Caki2 (cell line): ENCODE measurements around the gene TOX3. TPM values are rescaled to one million over a fixed set of nuclear protein-coding genes. Genes with fewer than 3 reads are reported as not detected.
A peak's percentile ranks its signal among the peaks of the same experiment; 100 is the strongest.

Source experiments
- DNase-seq: peaks from one replicate; pipeline ENCODE4 v3.0.0-alpha.2; 2015; ENCODE audit warnings: low read depth
- in situ Hi-C: cut with HindIII; loops from 2 replicates; pipeline ENCODE4 v1.10.0; 2016; ENCODE audit warnings: low sequenced_read_pairs, low pct_unique_long_range_greater_than_20kb, mixed read lengths
- total RNA-seq: library from RNA; depleted of rRNA; stranded (reverse); fragments of >200 nt; shearing (Covaris generic); gene quantifications from 2 replicates; pipeline ENCODE4 v1.2.3, GENCODE V29; 2014; ENCODE audit warnings: low replicate concordance

The TOX3 gene
- total RNA-seq, 1 experiment from 2014 or later: 0.10 TPM

DNA sequence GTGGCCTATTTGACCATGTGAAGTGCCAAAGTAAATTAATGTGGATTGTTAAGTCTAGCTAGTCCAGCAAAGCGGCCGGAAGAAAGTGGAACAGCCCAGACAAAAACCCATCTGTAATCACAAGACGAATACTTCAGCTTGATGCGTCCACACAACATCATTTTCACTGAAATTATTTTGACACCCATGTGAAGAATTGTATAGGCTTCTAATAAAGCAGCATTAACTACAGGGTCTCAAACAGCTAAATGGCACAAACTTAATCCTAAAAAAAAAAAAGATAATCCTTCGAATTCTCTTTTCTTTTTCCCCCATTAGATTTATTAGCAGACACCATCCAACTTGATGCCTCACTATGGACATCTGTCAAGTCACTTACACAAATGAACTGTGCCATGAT lies 73.8 kb downstream of the TOX3 start:
- in situ Hi-C loops: no loop called here
- no peak for DNase-seq

GRCh38 chr16:52471650-52472370 lies 75.1 kb downstream of the TOX3 start:
- in situ Hi-C loops: no loop called here
- DNase-seq: no peak

DNA sequence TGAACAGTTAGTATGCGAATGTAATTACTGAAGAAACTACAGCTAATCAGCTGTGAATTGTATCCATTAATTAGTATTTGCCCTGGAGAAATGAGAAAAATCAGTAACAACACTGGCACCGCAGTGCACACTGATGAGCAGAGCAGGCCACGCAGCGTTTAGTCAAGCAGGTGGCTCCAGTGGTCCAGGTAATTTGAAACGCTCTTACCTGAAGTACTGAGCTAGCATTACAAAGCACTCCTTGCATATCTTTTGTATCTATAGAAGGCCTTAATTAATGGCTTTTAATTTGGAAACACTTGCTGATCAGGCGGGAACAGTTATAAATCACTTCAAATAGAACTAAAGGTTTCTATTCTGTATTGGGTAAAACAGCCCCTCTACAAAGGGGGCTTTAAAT lies 76.4 kb downstream of the TOX3 start:
- DNase-seq: no peak
- in situ Hi-C loops: no loop called here

GRCh38 chr16:52469775-52470174 lies 77.2 kb downstream of the TOX3 start:
- no peak for DNase-seq
- in situ Hi-C loops: no loop called here

GRCh38 chr16:52469091-52469490 lies 77.9 kb downstream of the TOX3 start:
- in situ Hi-C loops: no loop called here
- no peak for DNase-seq

DNA sequence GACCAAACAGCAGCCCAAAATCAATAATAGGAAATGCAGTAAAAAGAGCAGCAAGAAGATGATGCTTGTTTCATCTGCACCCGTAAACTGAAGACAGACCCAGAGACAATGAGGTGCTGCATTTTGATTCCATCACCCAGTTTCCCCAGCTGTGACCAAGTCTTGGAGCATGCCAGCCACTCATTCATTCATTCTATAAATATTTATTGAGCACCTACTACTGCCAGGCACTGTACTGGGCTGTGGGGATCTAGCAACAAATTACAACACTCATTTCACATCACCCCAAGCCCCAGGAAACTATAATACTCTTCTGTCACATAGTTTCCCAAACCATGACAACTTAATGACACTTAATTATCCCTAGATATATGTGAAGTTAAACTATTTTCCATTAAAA lies 79.2 kb downstream of the TOX3 start:
- in situ Hi-C loops: no loop called here
- DNase-seq: no peak

- no peak for DNase-seq
Observed at GRCh38 chr16:52466994-52467393, 79.9 kb downstream of the TOX3 start.

GRCh38 chr16:52465711-52466267 lies 81.2 kb downstream of the TOX3 start:
- no peak for DNase-seq
- in situ Hi-C loops: no loop called here

More at GRCh38 chr16:52466994-52467393, 79.9 kb downstream of the TOX3 start:
- in situ Hi-C loops: no loop called here

GRCh38 chr16:52463904-52464303 lies 83.0 kb downstream of the TOX3 start:
- in situ Hi-C loops: no loop called here
- no peak for DNase-seq

DNA sequence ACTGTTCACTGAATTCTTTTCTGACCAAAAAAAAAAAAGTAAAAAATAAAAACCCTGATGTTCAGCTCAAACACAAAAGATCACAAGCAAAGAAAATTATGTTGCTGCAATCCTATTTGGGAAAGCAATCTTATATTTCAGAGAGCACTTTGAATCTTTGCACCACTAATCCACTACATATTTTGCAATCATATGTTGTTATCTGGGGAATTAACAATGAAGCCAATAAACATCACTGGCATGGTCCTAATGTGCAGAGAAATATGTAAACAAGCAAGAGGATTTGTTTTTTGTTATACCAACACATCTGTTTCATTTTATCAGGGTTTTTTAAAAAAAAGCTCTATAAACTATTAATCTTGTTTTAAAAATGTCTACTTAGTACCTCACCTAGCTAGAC lies 84.1 kb downstream of the TOX3 start:
- in situ Hi-C loops: no loop called here
- DNase-seq: no peak

DNA sequence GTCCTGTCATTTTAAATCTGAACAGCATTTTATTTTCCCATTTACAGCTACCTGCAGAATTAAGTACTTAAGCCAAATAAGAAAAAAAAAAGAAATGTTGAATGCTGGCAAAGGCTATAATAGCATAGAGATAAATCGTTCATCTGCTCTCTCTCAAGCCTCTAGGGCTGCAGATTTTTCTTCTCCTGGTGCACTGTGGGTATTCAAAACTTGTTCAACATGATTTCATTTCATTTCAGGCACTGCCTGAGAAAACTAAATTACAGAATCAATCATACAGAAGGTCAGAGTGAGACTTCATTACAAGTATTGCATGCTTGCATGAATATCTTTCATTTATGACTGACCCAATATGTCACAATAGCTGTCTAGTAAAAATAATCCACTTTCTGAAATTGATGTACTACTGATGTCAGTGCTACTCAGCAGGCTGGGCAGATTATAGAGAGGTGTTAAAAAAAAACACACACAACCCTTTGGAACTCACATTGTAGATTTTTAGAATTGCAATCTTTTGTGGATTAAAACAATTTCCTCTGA lies 86.2 kb downstream of the TOX3 start:
- DNase-seq: no peak
- in situ Hi-C loops: no loop called here

GRCh38 chr16:52456368-52456767 lies 90.6 kb downstream of the TOX3 start:
- DNase-seq: no peak
- in situ Hi-C loops: no loop called here

GRCh38 chr16:52455549-52456277 lies 91.2 kb downstream of the TOX3 start:
- DNase-seq: no peak
- in situ Hi-C loops: no loop called here

DNA sequence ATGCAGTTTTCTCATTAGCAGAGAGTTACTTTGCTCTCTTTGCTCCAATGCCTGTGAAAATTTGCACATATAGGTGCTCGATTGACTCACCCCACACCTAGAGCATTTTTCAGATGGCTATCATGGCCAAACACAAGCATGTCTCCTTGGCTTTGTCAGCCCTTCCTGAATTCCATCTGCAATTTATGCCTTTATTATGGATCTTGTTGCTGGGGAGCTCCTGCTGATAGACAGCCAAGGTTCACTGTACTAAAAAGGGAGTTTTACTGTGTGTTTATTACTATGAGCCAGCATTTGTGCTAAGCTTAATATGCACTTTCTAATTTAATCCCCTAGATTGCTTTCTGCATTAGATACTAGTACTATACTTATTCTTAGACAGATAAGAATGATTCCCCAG lies 93.3 kb downstream of the TOX3 start:
- no peak for DNase-seq
- in situ Hi-C loops: no loop called here

- in situ Hi-C loops: no loop called here
- peak; percentile 28 for DNase-seq
Observed at GRCh38 chr16:52451971-52452421, 94.9 kb downstream of the TOX3 start.

DNA sequence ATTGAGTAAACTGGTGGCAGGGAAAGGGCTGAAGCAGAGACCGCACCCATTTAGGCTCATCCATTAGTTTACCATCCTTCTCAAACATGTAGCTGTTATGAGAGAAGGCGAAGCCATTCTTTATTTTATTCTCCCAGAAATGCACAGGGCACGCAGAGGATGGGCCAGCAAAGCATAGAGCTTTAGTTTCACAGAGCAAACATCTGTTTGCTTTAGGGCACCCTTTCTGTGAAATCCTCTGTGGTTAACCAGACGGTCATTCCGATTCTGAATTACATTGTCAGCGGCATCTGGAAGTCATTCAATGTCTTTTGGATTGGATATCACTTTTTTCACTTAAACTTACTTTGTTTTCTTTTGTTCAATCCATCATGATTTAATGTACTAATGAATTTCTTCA lies 96.0 kb downstream of the TOX3 start:
- no peak for DNase-seq
- in situ Hi-C loops: no loop called here

GRCh38 chr16:52450241-52450640 lies 96.7 kb downstream of the TOX3 start:
- in situ Hi-C loops: no loop called here
- DNase-seq: no peak

DNA sequence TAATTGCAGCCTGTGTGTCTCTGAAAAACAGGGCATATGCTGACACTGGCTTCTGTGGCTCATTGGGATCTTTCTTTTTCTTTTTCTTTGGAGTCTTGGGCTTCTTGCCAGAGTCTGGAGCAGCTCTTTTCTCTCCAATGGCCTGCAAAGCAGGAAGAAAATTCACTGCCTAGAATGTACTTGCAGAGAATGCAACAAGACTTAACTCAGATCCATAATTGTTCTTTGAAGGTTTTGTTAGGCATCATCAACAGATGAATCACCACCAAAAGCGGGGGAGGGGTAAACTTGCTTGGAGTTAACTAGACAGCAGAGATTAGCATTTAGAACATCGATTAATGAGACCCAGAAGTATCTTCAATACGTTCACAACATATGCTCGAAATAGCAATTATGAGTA lies 100.9 kb downstream of the TOX3 start:
- in situ Hi-C loops: no loop called here
- DNase-seq: no peak

DNA sequence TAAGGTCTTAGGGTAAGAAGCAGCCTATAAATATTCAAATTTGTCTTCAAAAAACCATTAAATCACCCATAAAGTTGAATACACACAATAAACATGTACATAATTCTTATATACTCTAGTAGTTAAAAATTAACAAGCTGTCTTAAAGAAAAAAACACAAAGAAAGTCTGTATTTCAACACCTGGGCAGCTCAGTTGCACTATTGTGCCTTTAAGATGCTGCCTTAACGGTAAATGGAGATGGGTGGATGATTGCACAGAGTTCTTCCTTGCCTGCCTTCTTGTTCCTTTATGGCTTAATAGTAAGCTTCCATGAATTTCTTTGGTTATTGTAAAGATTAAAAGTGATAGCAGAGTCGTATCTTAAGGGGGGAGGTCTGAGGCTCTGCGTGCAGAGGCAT lies 105.1 kb downstream of the TOX3 start:
- no peak for DNase-seq
- in situ Hi-C loops: no loop called here
